HepG2 (cell line): ENCODE results near the gene KCTD16. TPM values are rescaled to one million over a fixed set of nuclear protein-coding genes. Genes with fewer than 3 reads are reported as not detected.

Source experiments
- ATAC-seq: fragments of 200-7000 bp; cut with Tn5 transposase; 3 replicates; pipeline ENCODE4 v1.9.1; 2020; ENCODE audit warnings: mild to moderate bottlenecking, moderate library complexity
- BruUV-seq: library from RNA; stranded (reverse); fragments of 400-500 nt; replicated peaks from 2 replicates; lab custom pipeline; 2021; lab: Mats Ljungman, UMichigan
- CTCF ChIA-PET: fragments of 300-600 bp; formaldehyde crosslinking; extraction: SDS; loops from one replicate; lab custom pipeline; 2021; ENCODE audit warnings: low total read pairs, inconsistent platforms, low intra/inter-chr PET ratio; lab: Yijun Ruan, JAX
- POLR2A ChIA-PET: fragments of 350-600 bp; sonication (Branson Sonifier 250); formaldehyde crosslinking; loops from one replicate; lab custom pipeline; 2020; ENCODE audit warnings: antibody characterized with exemption, inconsistent platforms; lab: Yijun Ruan, JAX
- DNase-seq: peaks from one replicate; pipeline ENCODE4 v3.0.0-alpha.2; 2015; ENCODE audit warnings: low spot score
- FAIRE-seq: peaks from 3 replicates; lab custom pipeline; 2011; peaks lifted over from hg19 to GRCh38; lab: Jason Lieb, UNC
- H2AFZ ChIP-seq: one replicate; pipeline ENCODE4 v1.6.1; 2011; ENCODE audit warnings: low read length, inconsistent platforms
- H3K27ac ChIP-seq: fragments of 300-600 bp; 3 replicates; pipeline ENCODE4 v1.8.0; 2011; ENCODE audit warnings: mixed run types, mild to moderate bottlenecking, mixed read lengths, low read length, inconsistent platforms; ENCODE audit not compliant: insufficient read depth; ENCODE audit errors: extremely low read length
- H3K27me3 ChIP-seq, 2 experiments: fragments of 200-600 bp in 1 of 2; 2 replicates in 1 of 2; 3 replicates in 1 of 2; pipeline versions ENCODE4 v1.6.0 to v1.8.0; 2011; ENCODE audit warnings: low read length in 2 of 2, mild to moderate bottlenecking in 2 of 2, moderate library complexity in 2 of 2, inconsistent platforms in 1 of 2; ENCODE audit not compliant: insufficient read depth in 2 of 2, control insufficient read depth in 1 of 2
- H3K36me3 ChIP-seq, 2 experiments: fragments of 200-600 bp in 1 of 2; replicated peaks in 1 of 2; 2 replicates in 1 of 2; 3 replicates in 1 of 2; pipeline versions ENCODE4 v1.5.1 to v1.8.0; 2011; ENCODE audit warnings: low read length in 2 of 2, inconsistent platforms in 1 of 2; ENCODE audit not compliant: insufficient read depth in 2 of 2, control insufficient read depth in 1 of 2
- H3K4me1 ChIP-seq: 2 replicates; pipeline ENCODE4 v1.5.1; 2012; ENCODE audit warnings: low read length, inconsistent platforms; ENCODE audit not compliant: insufficient read depth
- H3K4me2 ChIP-seq: 2 replicates; pipeline ENCODE4 v1.6.0; 2011; ENCODE audit warnings: low read depth, low read length, inconsistent platforms
- H3K4me3 ChIP-seq, 3 experiments: fragments of 200-600 bp in 1 of 3; sonication (generic), shearing (Covaris generic) in 1 of 3; replicated peaks in 1 of 3; 2 replicates each; pipeline ENCODE4 v1.5.1; 2011 to 2016; ENCODE audit warnings: low read length in 3 of 3, inconsistent platforms in 2 of 3, low read depth in 2 of 3, mild to moderate bottlenecking in 2 of 3, control low read depth in 1 of 3, mixed read lengths in 1 of 3; ENCODE audit not compliant: insufficient read depth in 1 of 3
- H3K79me2 ChIP-seq: one replicate; pipeline ENCODE4 v1.6.1; 2011; ENCODE audit warnings: low read length, inconsistent platforms; ENCODE audit not compliant: insufficient read depth
- H3K9ac ChIP-seq: 2 replicates; pipeline ENCODE4 v1.6.0; 2011; ENCODE audit warnings: mild to moderate bottlenecking, low read depth, low read length, inconsistent platforms; ENCODE audit not compliant: insufficient read depth
- H3K9me3 ChIP-seq: 2 replicates; pipeline ENCODE4 v1.5.1; 2012; ENCODE audit warnings: mild to moderate bottlenecking, low read length
- H4K20me1 ChIP-seq: 2 replicates; pipeline ENCODE4 v1.6.0; 2011; ENCODE audit warnings: inconsistent platforms, mild to moderate bottlenecking, low read length, moderate library complexity; ENCODE audit not compliant: insufficient read depth
- AGO1 ChIP-seq: fragments of 200-400 bp; formaldehyde crosslinking; IDR thresholded peaks from 2 replicates; pipeline ENCODE4 v1.6.1; 2017; ENCODE audit warnings: mild to moderate bottlenecking, low read depth, low read length, moderate library complexity; ENCODE audit not compliant: poor library complexity, severe bottlenecking
- ATF1 ChIP-seq: IDR thresholded peaks from 2 replicates; pipeline ENCODE4 v1.6.1; 2016; ENCODE audit warnings: mild to moderate bottlenecking, control low read depth
- ATF3 ChIP-seq: sonication (generic); formaldehyde crosslinking; IDR thresholded peaks from 2 replicates; pipeline ENCODE4 v1.4.0; 2020; ENCODE audit warnings: missing genetic modification reagents
- CERS6 ChIP-seq: sonication (generic); formaldehyde crosslinking; IDR thresholded peaks from 2 replicates; pipeline ENCODE4 v1.5.0; 2020; ENCODE audit warnings: missing genetic modification reagents
- GTF2F1 ChIP-seq: fragments of 150-350 bp; IDR thresholded peaks from 2 replicates; pipeline ENCODE4 v1.6.1; 2014; ENCODE audit warnings: low read length
- KAT8 ChIP-seq: IDR thresholded peaks from 2 replicates; pipeline ENCODE4 v1.6.1; 2016; ENCODE audit warnings: missing genetic modification reagents, missing compliant biosample characterization
- PHF5A ChIP-seq: IDR thresholded peaks from one replicate; pipeline ENCODE4 v1.6.1; 2018; ENCODE audit warnings: low read depth, missing genetic modification reagents; ENCODE audit not compliant: unreplicated experiment
- PHF8 ChIP-seq: sonication (generic); formaldehyde crosslinking; IDR thresholded peaks from 2 replicates; pipeline ENCODE4 v1.5.0; 2020; ENCODE audit warnings: missing genetic modification reagents
- TERF1 ChIP-seq: sonication (generic); formaldehyde crosslinking; IDR thresholded peaks from 2 replicates; pipeline ENCODE4 v1.8.0; 2022; ENCODE audit warnings: mild to moderate bottlenecking, missing genetic modification reagents, moderate library complexity
- ZBTB8A ChIP-seq: sonication (generic); formaldehyde crosslinking; IDR thresholded peaks from 2 replicates; pipeline ENCODE4 v1.4.0; 2020; ENCODE audit warnings: mild to moderate bottlenecking, low read depth, missing genetic modification reagents, borderline replicate concordance
- ZFP82 ChIP-seq: sonication (generic); formaldehyde crosslinking; IDR thresholded peaks from 2 replicates; pipeline ENCODE4 v1.5.1; 2020; ENCODE audit warnings: mild to moderate bottlenecking, missing genetic modification reagents, borderline replicate concordance
- ZFP91 ChIP-seq: sonication (generic); formaldehyde crosslinking; IDR thresholded peaks from 2 replicates; pipeline ENCODE4 v1.9.0; 2022; ENCODE audit warnings: missing genetic modification reagents, mild to moderate bottlenecking, borderline replicate concordance
- ZMYM3 ChIP-seq: sonication (generic); formaldehyde crosslinking; IDR thresholded peaks from 2 replicates; pipeline ENCODE4 v1.5.1; 2020; ENCODE audit warnings: mild to moderate bottlenecking, missing genetic modification reagents
- WGBS: methylation state at CpG from one replicate; pipeline ENCODE4 v1.1.6; 2017; ENCODE audit warnings: low lambda C conversion rate; 5-methylcytosine and 5-hydroxymethylcytosine counted together
- in situ Hi-C: cut with HindIII; loops from 2 replicates; pipeline ENCODE4 v1.10.0; 2017; ENCODE audit warnings: low pct_unique_long_range_greater_than_20kb; ENCODE audit not compliant: extremely low pct_ligation_motif_present
- intact Hi-C: fragments of 100-400 bp; cut with micrococcal nuclease; formaldehyde crosslinking; loops from one replicate; pipeline ENCODE4 v1.10.0; 2022; ENCODE audit not compliant: unreplicated experiment
- polyA plus RNA-seq, 8 experiments: library from polyadenylated mRNA; depleted of rRNA in 3 of 8; stranded (reverse) in 7 of 8; unstranded in 1 of 8; fragments of >200 nt; fragmentation: Illumina TruSeq in 4 of 8; extraction: Trizol in 4 of 8; gene quantifications; 2 replicates each; pipeline versions ENCODE4 v1.2.1 to v1.2.3, GENCODE V29; 2011 to 2016; ENCODE audit warnings: low read depth in 4 of 8, missing spikeins in 1 of 8, mixed read lengths in 1 of 8; ENCODE audit not compliant: insufficient read depth in 1 of 8
- total RNA-seq, 5 experiments: library from RNA; depleted of rRNA; stranded (reverse); fragments of >200 nt; fragmentation: Illumina TruSeq; extraction: Trizol; gene quantifications; 2 replicates each; pipeline ENCODE4 v1.2.3, GENCODE V29; 2016; ENCODE audit warnings: low read depth in 1 of 5

KCTD16 gene
- total and polyA plus RNA-seq, 2 of the 13 experiments (the other 11 are each of a cell fraction or from before 2014, with no cell fraction given): 0.02 to 0.09 TPM

- TF ChIP-seq PHF5A (no peak), ZBTB8A (no peak)
Observed at GRCh38 chr5:144393641-144394435, 223.2 kb downstream of the KCTD16 start (continued).

- H3K27ac ChIP-seq: no peak overlapping the region
- ChIA-PET CTCF (no interaction called here), POLR2A (no interaction called here)
- no TSS peak for BruUV-seq
- intact Hi-C loops: no loop called here
- H3K4me2 ChIP-seq: no peak overlapping the region
- H4K20me1 ChIP-seq: no peaks in the 10 kb centered on the region
- H3K4me1 ChIP-seq: no peaks in the 10 kb centered on the region
- TF ChIP-seq ATF3 (no peak), KAT8 (CRISPR knock-in tag) (no peak), CERS6 (CRISPR knock-in tag) (no peak), ZFP82 (no peak), ZMYM3 (no peak), TERF1 (CRISPR knock-in tag) (no peak), ZFP91 (CRISPR knock-in tag) (no peak), AGO1 (no peak), ATF1 (no peak), PHF8 (CRISPR knock-in tag) (no peak), GTF2F1 (no peak)
- no peak overlapping the region for H3K9ac ChIP-seq
- H3K79me2 ChIP-seq: no peaks in the 10 kb centered on the region
- in situ Hi-C loops: no loop called here
- H3K4me3 ChIP-seq: no peak overlapping the region
- H3K27me3 ChIP-seq: no peaks in the 10 kb centered on the region
- H3K36me3 ChIP-seq: no peaks in the 10 kb centered on the region
- DNase-seq (no peak), FAIRE-seq (no peak), ATAC-seq (no peak)
- no peak overlapping the region for H2AFZ ChIP-seq
- no peaks in the 10 kb centered on the region for H3K9me3 ChIP-seq
- 0% methylated on average over 1 of the region's 1 CpG for WGBS
Observed at GRCh38 chr5:144395704-144396103, 225.0 kb downstream of the KCTD16 start.
